Endothelial cell (in vitro differentiated cells): ENCODE measurements around the gene KIF2A. TPM values are rescaled to one million over a fixed set of nuclear protein-coding genes. Genes with fewer than 3 reads are reported as not detected.

Experiments used
- total RNA-seq: library from RNA; stranded (reverse); fragmentation: NEBNext Ultra II Directional; extraction: Animal tissue kit (Norgen Biotek cat#: 25700); gene quantifications from one replicate; pipeline ENCODE4 v1.2.1, GENCODE V29; 2021; ENCODE audit not compliant: unreplicated experiment

Gene KIF2A
- total RNA-seq, 1 donor from 2014 or later = 56.8 TPM

Other genes with a start within 250 kb of the KIF2A start
- 23.2 TPM for gene DIMT1, start 97.7 kb downstream of the KIF2A start, total RNA-seq
- 96.0 TPM for gene IPO11, start 106.6 kb downstream of the KIF2A start, total RNA-seq